Measurements from ENCODE around the gene CNTN4. TPM values are rescaled to one million over a fixed set of nuclear protein-coding genes. Genes with fewer than 3 reads are reported as not detected.

The CNTN4 gene
- total RNA-seq, 1 experiment from 2014 or later, result 5.7 TPM

DNA sequence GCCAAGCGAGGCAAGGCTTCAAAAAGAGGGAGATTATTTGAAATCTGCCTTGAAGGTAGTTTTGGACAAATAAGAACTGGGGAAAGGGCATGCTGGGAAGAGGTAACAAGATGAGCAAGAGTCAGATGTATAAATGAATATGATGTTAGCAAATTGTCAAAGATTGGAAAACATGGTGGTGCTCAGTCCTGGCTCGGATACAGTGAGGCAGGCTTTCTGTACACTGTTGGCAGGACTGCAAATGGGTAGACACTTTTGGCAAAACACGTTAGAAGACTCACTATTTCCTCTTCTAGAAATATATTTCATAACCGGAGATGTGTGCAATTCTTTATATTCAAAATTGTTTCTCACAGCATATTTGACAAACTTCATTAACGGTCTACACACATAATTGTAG, 581.6 kb downstream of the CNTN4 start:
- Histone ChIP-seq H3K9me3 (ENCODE audit: low read depth, low read length, poor library complexity, severe bottlenecking) (no peaks in the 10 kb centered on the region), H3K27me3 (replicated peaks; ENCODE audit: insufficient read depth, low read depth, low read length, poor library complexity) (no peaks in the 10 kb centered on the region), H3K27ac (ENCODE audit: low read depth, low read length, poor library complexity, severe bottlenecking) (no peak overlapping the region), H3K36me3 (ENCODE audit: insufficient read depth, low read length, poor library complexity, severe bottlenecking) (no peaks in the 10 kb centered on the region), H3K4me3 (ENCODE audit: low read depth, low read length, poor library complexity, severe bottlenecking) (no peak overlapping the region), H3K4me1 (ENCODE audit: insufficient read depth, low read length, poor library complexity, severe bottlenecking) (no peaks in the 10 kb centered on the region)
- BruUV-seq (replicated peaks), result no TSS peak
- POLR2A ChIA-PET (ENCODE audit: low non-redundant PET), result no interaction called here
- intact Hi-C loops (cut with micrococcal nuclease; ENCODE audit: unreplicated experiment), result no loop called here
- CTCF ChIA-PET, result no interaction called here
- no peak for DNase-seq (ENCODE audit: low spot score)
- no peak for TF ChIP-seq EZH2 (IDR thresholded peaks at IDR 0.05; ENCODE audit: borderline replicate concordance, low read depth, low read length, poor library complexity, severe bottlenecking)
- TF ChIP-seq, protein P1, sequence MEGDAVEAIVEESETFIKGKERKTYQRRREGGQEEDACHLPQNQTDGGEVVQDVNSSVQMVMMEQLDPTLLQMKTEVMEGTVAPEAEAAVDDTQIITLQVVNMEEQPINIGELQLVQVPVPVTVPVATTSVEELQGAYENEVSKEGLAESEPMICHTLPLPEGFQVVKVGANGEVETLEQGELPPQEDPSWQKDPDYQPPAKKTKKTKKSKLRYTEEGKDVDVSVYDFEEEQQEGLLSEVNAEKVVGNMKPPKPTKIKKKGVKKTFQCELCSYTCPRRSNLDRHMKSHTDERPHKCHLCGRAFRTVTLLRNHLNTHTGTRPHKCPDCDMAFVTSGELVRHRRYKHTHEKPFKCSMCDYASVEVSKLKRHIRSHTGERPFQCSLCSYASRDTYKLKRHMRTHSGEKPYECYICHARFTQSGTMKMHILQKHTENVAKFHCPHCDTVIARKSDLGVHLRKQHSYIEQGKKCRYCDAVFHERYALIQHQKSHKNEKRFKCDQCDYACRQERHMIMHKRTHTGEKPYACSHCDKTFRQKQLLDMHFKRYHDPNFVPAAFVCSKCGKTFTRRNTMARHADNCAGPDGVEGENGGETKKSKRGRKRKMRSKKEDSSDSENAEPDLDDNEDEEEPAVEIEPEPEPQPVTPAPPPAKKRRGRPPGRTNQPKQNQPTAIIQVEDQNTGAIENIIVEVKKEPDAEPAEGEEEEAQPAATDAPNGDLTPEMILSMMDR (conservative IDR thresholded peaks at IDR 0.05; ENCODE audit: low read depth, low read length), result no peak

DNA sequence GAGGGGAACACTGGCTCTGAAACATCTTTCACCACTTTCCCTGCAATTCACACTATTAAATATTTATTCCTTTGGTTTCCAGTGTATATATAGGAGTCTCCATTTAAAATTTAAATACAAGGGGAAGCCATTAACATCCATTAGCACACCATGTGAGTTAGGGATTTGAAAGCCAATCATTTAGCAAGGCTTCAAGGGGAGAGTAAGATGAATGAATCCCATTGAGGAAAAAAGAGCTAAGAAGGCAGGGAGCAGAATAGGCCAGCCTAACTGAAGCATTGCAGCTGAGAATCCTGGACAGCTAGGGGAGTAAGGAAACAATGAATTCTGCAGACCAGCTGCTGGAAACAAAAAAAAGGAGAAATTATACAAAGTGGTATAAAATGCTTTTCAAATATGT, 585.4 kb downstream of the CNTN4 start:
- POLR2A ChIA-PET (ENCODE audit: low non-redundant PET), result no interaction called here

DNA sequence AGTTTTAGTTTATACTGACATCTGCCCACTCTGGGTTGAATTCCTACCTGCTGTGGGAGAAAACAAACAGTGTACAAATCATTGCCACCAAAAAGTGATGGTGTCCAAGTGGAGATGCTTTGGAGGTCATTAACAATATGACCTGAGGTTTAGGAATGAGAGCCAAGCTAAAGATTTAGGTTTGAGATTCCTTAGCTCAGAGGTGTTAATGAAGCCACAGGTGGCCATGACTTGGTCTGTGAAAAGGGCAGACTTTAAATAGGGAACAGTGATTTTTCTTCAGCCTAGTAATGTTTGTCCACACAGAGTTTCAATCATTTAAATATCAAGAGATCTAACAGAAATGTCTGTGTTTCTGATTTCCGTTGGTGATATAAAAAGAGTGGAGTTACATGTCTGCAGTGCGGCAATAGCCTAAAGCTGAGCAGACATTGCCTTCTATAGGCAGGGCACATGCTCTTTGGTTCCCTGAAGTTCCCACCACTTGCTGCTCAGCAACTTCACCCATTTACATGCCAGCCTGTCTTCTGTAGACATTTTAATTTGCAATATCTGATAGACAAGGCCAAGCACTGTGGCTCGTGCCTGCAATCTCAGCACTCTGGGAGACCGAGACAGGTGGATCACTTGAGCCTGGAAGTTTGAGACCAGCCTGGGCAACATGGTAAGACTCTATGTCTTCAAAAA, 588.3 kb downstream of the CNTN4 start:
- CTCF ChIA-PET, result no interaction called here
- TF ChIP-seq, protein P1 (conservative IDR thresholded peaks at IDR 0.05; ENCODE audit: low read depth, low read length), result no peak
- Histone ChIP-seq H3K9me3 (ENCODE audit: low read depth, low read length, poor library complexity, severe bottlenecking) (no peaks in the 10 kb centered on the region), H3K27ac (ENCODE audit: low read depth, low read length, poor library complexity, severe bottlenecking) (no peak overlapping the region), H3K27me3 (replicated peaks; ENCODE audit: insufficient read depth, low read depth, low read length, poor library complexity) (no peaks in the 10 kb centered on the region), H3K36me3 (ENCODE audit: insufficient read depth, low read length, poor library complexity, severe bottlenecking) (no peaks in the 10 kb centered on the region), H3K4me3 (ENCODE audit: low read depth, low read length, poor library complexity, severe bottlenecking) (no peak overlapping the region), H3K4me1 (ENCODE audit: insufficient read depth, low read length, poor library complexity, severe bottlenecking) (no peaks in the 10 kb centered on the region)
- no peak for DNase-seq (ENCODE audit: low spot score)
- BruUV-seq (replicated peaks), result no TSS peak
- POLR2A ChIA-PET (ENCODE audit: low non-redundant PET), result no interaction called here
- intact Hi-C loops (cut with micrococcal nuclease; ENCODE audit: unreplicated experiment), result no loop called here

More for the DNA sequence above, 585.4 kb downstream of the CNTN4 start:
- CTCF ChIA-PET, result no interaction called here
- TF ChIP-seq, protein P1 (conservative IDR thresholded peaks at IDR 0.05; ENCODE audit: low read depth, low read length), result no peak
- TF ChIP-seq EZH2 (IDR thresholded peaks at IDR 0.05; ENCODE audit: borderline replicate concordance, low read depth, low read length, poor library complexity, severe bottlenecking), result no peak
- Histone ChIP-seq H3K4me1 (ENCODE audit: insufficient read depth, low read length, poor library complexity, severe bottlenecking) (no peaks in the 10 kb centered on the region), H3K27ac (ENCODE audit: low read depth, low read length, poor library complexity, severe bottlenecking) (no peak overlapping the region), H3K4me3 (ENCODE audit: low read depth, low read length, poor library complexity, severe bottlenecking) (no peak overlapping the region), H3K9me3 (ENCODE audit: low read depth, low read length, poor library complexity, severe bottlenecking) (no peaks in the 10 kb centered on the region), H3K36me3 (ENCODE audit: insufficient read depth, low read length, poor library complexity, severe bottlenecking) (no peaks in the 10 kb centered on the region), H3K27me3 (replicated peaks; ENCODE audit: insufficient read depth, low read depth, low read length, poor library complexity) (no peaks in the 10 kb centered on the region)
- DNase-seq (ENCODE audit: low spot score), result no peak
- intact Hi-C loops (cut with micrococcal nuclease; ENCODE audit: unreplicated experiment), result no loop called here
- BruUV-seq (replicated peaks), result no TSS peak

Measured in A673 (cell line).